ENCODE measurements around the gene PLEKHJ1.

The PLEKHJ1 gene

DNA sequence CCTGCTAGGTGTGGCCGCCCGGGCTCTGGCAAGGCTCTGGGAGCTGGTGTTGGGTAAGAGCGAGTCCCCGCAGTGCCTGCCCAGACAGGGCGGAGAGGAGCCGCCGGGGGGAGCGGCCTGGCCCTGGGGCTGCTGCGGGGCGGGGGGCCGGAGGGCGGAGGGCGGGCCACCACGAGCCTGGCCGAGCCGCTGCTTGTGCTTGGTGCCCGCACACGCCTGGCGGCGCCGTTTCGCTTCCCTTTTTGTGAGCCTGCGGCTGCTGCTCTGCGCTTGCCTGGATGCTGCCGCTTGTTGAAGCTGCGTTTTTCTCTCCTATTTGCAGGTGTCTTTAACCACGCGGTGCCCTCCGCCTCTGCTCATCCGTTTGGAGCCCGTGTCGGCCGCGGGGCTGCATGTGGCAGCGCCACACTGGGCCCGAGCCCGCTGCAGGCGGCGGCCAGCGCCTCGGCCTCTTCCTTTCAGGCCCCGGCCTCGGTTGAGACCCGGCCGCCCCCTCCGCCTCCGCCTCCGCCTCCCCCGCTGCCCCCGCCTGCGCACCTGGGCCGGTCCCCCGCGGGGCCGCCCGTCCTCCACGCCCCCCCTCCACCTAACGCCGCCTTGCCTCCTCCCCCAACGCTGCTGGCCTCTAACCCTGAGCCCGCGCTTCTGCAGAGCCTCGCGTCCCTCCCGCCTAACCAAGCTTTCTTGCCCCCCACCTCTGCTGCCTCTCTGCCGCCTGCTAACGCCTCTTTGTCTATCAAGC is 8.5 kb downstream of the PLEKHJ1 start:
- Histone ChIP-seq H4K20me1 (ENCODE audit: insufficient read depth, low read length, poor library complexity, severe bottlenecking) (no peaks in the 10 kb centered on the region), H2AFZ (ENCODE audit: low read length) (no peak overlapping the region), H3K4me1 (ENCODE audit: insufficient read depth, low read length, poor library complexity, severe bottlenecking) (no peaks in the 10 kb centered on the region), H3F3A (ENCODE audit: low read depth) (no peaks in the 10 kb centered on the region), H3K36me3 (ENCODE audit: insufficient read depth, low read length) (peaks cover 69% of the 10 kb centered on the region; the same call in 1 of the 2 replicates), H3K4me3 (ENCODE audit: low read length, poor library complexity, severe bottlenecking) (no peak overlapping the region), H3K79me2 (ENCODE audit: insufficient read depth, low read length) (no peaks in the 10 kb centered on the region), H3K9me3 (ENCODE audit: insufficient read depth, low read depth, low read length) (no peaks in the 10 kb centered on the region), H3K9me2 (replicated peaks; ENCODE audit: low read depth, low read length) (no peaks in the 10 kb centered on the region), H3K4me2 (ENCODE audit: low read depth, low read length, poor library complexity, severe bottlenecking) (no peak overlapping the region), H3K27me3 (ENCODE audit: insufficient read depth, low read length, poor library complexity, severe bottlenecking) (no peaks in the 10 kb centered on the region), H3K9ac (ENCODE audit: low read depth, low read length, poor library complexity, severe bottlenecking) (no peak overlapping the region)
- TF ChIP-seq EZH2phosphoT487 (IDR thresholded peaks at IDR 0.05; ENCODE audit: borderline replicate concordance): no peak
- TF ChIP-seq, protein P1, sequence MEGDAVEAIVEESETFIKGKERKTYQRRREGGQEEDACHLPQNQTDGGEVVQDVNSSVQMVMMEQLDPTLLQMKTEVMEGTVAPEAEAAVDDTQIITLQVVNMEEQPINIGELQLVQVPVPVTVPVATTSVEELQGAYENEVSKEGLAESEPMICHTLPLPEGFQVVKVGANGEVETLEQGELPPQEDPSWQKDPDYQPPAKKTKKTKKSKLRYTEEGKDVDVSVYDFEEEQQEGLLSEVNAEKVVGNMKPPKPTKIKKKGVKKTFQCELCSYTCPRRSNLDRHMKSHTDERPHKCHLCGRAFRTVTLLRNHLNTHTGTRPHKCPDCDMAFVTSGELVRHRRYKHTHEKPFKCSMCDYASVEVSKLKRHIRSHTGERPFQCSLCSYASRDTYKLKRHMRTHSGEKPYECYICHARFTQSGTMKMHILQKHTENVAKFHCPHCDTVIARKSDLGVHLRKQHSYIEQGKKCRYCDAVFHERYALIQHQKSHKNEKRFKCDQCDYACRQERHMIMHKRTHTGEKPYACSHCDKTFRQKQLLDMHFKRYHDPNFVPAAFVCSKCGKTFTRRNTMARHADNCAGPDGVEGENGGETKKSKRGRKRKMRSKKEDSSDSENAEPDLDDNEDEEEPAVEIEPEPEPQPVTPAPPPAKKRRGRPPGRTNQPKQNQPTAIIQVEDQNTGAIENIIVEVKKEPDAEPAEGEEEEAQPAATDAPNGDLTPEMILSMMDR (conservative IDR thresholded peaks at IDR 0.05; ENCODE audit: low read length): no peak

DNA sequence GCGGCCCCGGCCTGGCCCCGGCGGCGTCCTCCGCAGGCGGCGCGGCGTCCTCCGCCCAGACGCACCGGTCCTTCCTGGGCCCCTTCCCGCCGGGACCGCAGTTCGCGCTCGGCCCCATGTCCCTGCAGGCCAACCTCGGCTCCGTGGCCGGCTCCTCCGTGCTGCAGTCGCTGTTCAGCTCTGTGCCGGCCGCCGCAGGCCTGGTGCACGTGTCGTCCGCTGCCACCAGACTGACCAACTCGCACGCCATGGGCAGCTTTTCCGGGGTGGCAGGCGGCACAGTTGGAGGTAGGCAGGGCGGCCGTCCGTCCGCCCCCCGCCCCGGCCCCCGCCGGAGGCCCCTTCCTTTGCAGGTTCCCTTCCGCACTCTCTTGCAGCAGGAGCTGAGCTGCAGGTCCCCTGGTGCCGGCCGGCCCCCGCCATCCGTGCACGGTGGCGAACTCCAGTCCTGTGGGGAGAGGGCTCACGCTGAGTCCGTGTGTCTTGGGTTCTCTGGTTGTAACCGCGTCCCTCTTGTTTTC is 9.2 kb downstream of the PLEKHJ1 start:
- H3K9ac ChIP-seq (ENCODE audit: low read depth, low read length, poor library complexity, severe bottlenecking): no peak overlapping the region
- H3K4me2 ChIP-seq (ENCODE audit: low read depth, low read length, poor library complexity, severe bottlenecking): no peak overlapping the region
- H2AFZ ChIP-seq (ENCODE audit: low read length): no peak overlapping the region
- H3K9me2 ChIP-seq (replicated peaks; ENCODE audit: low read depth, low read length): no peaks in the 10 kb centered on the region
- H3K4me1 ChIP-seq (ENCODE audit: insufficient read depth, low read length, poor library complexity, severe bottlenecking): no peaks in the 10 kb centered on the region
- no peaks in the 10 kb centered on the region for H3K27me3 ChIP-seq (ENCODE audit: insufficient read depth, low read length, poor library complexity, severe bottlenecking)
- no peaks in the 10 kb centered on the region for H3F3A ChIP-seq (ENCODE audit: low read depth)
- no peaks in the 10 kb centered on the region for H4K20me1 ChIP-seq (ENCODE audit: insufficient read depth, low read length, poor library complexity, severe bottlenecking)
- no peaks in the 10 kb centered on the region for H3K9me3 ChIP-seq (ENCODE audit: insufficient read depth, low read depth, low read length)
- no peaks in the 10 kb centered on the region for H3K79me2 ChIP-seq (ENCODE audit: insufficient read depth, low read length)
- H3K4me3 ChIP-seq (ENCODE audit: low read length, poor library complexity, severe bottlenecking): no peak overlapping the region
- H3K36me3 ChIP-seq (ENCODE audit: insufficient read depth, low read length): peaks cover 75% of the 10 kb centered on the region; the same call in 1 of the 2 replicates
- no peak for TF ChIP-seq EZH2phosphoT487 (IDR thresholded peaks at IDR 0.05; ENCODE audit: borderline replicate concordance)
- TF ChIP-seq, protein P1 (conservative IDR thresholded peaks at IDR 0.05; ENCODE audit: low read length): no peak

DNA sequence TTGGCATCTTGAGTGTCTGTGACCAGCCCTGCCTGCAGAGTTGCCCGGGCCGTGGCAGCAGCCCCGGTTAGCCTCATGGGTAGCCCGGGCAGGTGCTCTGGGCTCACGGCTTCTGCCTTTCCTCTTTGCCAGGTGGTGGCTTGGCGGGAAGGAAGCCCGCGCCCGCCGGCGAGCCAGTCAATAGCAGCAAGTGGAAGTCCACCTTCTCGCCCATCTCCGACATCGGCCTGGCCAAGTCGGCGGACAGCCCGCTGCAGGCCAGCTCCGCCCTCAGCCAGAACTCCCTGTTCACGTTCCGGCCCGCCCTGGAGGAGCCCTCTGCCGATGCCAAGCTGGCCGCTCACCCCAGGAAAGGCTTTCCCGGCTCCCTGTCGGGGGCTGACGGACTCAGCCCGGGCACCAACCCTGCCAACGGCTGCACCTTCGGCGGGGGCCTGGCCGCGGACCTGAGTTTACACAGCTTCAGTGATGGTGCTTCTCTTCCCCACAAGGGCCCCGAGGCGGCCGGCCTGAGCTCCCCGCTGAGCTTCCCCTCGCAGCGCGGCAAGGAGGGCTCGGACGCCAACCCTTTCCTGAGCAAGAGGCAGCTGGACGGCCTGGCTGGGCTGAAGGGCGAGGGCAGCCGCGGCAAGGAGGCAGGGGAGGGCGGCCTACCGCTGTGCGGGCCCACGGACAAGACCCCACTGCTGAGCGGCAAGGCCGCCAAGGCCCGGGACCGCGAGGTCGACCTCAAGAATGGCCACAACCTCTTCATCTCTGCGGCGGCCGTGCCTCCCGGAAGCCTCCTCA is 9.9 kb downstream of the PLEKHJ1 start:
- Histone ChIP-seq H4K20me1 (ENCODE audit: insufficient read depth, low read length, poor library complexity, severe bottlenecking) (no peaks in the 10 kb centered on the region), H3K4me1 (ENCODE audit: insufficient read depth, low read length, poor library complexity, severe bottlenecking) (no peaks in the 10 kb centered on the region), H3K9me2 (replicated peaks; ENCODE audit: low read depth, low read length) (no peaks in the 10 kb centered on the region), H3K9me3 (ENCODE audit: insufficient read depth, low read depth, low read length) (no peaks in the 10 kb centered on the region), H3K36me3 (ENCODE audit: insufficient read depth, low read length) (peaks cover 81% of the 10 kb centered on the region; the same call in 1 of the 2 replicates), H3F3A (ENCODE audit: low read depth) (no peaks in the 10 kb centered on the region), H3K27me3 (ENCODE audit: insufficient read depth, low read length, poor library complexity, severe bottlenecking) (no peaks in the 10 kb centered on the region), H3K4me2 (ENCODE audit: low read depth, low read length, poor library complexity, severe bottlenecking) (no peak overlapping the region), H2AFZ (ENCODE audit: low read length) (no peak overlapping the region), H3K4me3 (ENCODE audit: low read length, poor library complexity, severe bottlenecking) (no peak overlapping the region), H3K9ac (ENCODE audit: low read depth, low read length, poor library complexity, severe bottlenecking) (no peak overlapping the region), H3K79me2 (ENCODE audit: insufficient read depth, low read length) (no peaks in the 10 kb centered on the region)
- TF ChIP-seq EZH2phosphoT487 (IDR thresholded peaks at IDR 0.05; ENCODE audit: borderline replicate concordance): no peak
- TF ChIP-seq, protein P1 (conservative IDR thresholded peaks at IDR 0.05; ENCODE audit: low read length): no peak

All from Loucy (cell line).